Left lung (tissue), 10 donors: Measurements from ENCODE around the gene WDR27. TPM values are rescaled to one million over a fixed set of nuclear protein-coding genes. Genes with fewer than 3 reads are reported as not detected.

ENCODE experiments used
- ATAC-seq: fragments of 200-7000 bp; cut with Tn5 transposase; one replicate; pipeline ENCODE4 v1.9.1; 2020; ENCODE audit warnings: moderate library complexity
- DNase-seq, 4 donors: peaks; one replicate each; pipeline ENCODE4 v3.0.0-alpha.2; 2013 to 2020
- H3K27ac ChIP-seq, 2 donors: fragments of 200-600 bp; sonication (generic) in 1 of 2; one replicate each; pipeline versions ENCODE4 v1.5.0 to v1.8.0; 2020 to 2021
- H3K27me3 ChIP-seq, 2 donors: fragments of 200-600 bp; sonication (generic) in 1 of 2; one replicate each; pipeline versions ENCODE4 v1.5.0 to v1.8.0; 2020 to 2021
- H3K36me3 ChIP-seq, 2 donors: fragments of 200-600 bp; sonication (generic) in 1 of 2; one replicate each; pipeline versions ENCODE4 v1.5.0 to v1.8.0; 2020 to 2021
- H3K4me1 ChIP-seq, 2 donors: fragments of 200-600 bp; one replicate each; pipeline ENCODE4 v1.8.0; 2021
- H3K4me3 ChIP-seq, 2 donors: fragments of 200-600 bp; sonication (generic) in 1 of 2; one replicate each; pipeline versions ENCODE4 v1.5.0 to v1.8.0; 2020 to 2021; ENCODE audit warnings: mild to moderate bottlenecking in 1 of 2
- H3K9me3 ChIP-seq, 2 donors: fragments of 200-600 bp; sonication (generic) in 1 of 2; one replicate each; pipeline versions ENCODE4 v1.5.0 to v1.8.0; 2020 to 2021
- intact Hi-C, 2 donors: fragments of 100-400 bp; cut with DNase I; formaldehyde crosslinking; loops; one replicate each; pipeline versions ENCODE4 v1.11.2 to v1.14.2; 2022
- polyA plus RNA-seq, 6 donors: library from polyadenylated mRNA; unstranded; fragments of 120-200 nt; gene quantifications; one replicate each; pipeline ENCODE4 v1.2.1, GENCODE V29; 2013; ENCODE audit not compliant: insufficient read length in 6 of 6
- total RNA-seq, 2 donors: library from RNA; stranded (reverse); fragmentation: NEBNext Ultra II Directional; extraction: Animal tissue kit (Norgen Biotek cat#: 25700); gene quantifications; one replicate each; pipeline ENCODE4 v1.2.1, GENCODE V29; 2021
- TF ChIP-seq, protein P1 (sequence below), 2 donors: fragments of 200-600 bp; sonication (generic) in 1 of 2; IDR thresholded peaks; one replicate each; pipeline versions ENCODE4 v1.5.0 to v1.8.0; 2021; ENCODE audit warnings: antibody characterized with exemption in 2 of 2
- donor health status: DM: no; HTN: yes; CAD: no.
- donor health status: DM: no; HTN: no; CAD: no.

Gene WDR27
- total and polyA plus RNA-seq, 8 donors: 31.3 to 104 (median 86.3) TPM

DNA sequence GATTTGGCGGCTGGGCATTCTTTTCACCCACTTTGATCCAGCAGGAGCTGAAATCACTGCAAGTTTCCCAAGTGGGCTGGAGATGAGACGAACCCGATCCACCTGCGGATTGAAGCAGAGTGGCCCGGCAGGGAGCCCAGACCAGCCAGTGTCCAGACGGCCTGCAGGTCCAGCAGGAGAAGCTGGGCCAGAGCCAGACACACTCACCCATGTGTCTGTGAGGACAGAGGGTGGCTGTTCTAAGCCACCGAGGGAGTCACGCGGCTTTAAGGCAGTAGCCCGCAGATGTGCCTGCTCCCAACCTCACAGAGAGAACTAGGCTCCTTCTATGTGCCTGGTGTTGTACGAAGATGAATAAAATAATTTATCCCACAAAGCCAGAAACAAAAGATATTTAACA, 200.7 kb downstream of the WDR27 start:
- TF ChIP-seq, protein P1, sequence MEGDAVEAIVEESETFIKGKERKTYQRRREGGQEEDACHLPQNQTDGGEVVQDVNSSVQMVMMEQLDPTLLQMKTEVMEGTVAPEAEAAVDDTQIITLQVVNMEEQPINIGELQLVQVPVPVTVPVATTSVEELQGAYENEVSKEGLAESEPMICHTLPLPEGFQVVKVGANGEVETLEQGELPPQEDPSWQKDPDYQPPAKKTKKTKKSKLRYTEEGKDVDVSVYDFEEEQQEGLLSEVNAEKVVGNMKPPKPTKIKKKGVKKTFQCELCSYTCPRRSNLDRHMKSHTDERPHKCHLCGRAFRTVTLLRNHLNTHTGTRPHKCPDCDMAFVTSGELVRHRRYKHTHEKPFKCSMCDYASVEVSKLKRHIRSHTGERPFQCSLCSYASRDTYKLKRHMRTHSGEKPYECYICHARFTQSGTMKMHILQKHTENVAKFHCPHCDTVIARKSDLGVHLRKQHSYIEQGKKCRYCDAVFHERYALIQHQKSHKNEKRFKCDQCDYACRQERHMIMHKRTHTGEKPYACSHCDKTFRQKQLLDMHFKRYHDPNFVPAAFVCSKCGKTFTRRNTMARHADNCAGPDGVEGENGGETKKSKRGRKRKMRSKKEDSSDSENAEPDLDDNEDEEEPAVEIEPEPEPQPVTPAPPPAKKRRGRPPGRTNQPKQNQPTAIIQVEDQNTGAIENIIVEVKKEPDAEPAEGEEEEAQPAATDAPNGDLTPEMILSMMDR (IDR thresholded peaks at IDR 0.05): no peak
- no peak overlapping the region for H3K4me3 ChIP-seq
- no peaks in the 10 kb centered on the region for H3K36me3 ChIP-seq
- H3K27ac ChIP-seq: no peak overlapping the region
- no peaks in the 10 kb centered on the region for H3K4me1 ChIP-seq
- ATAC-seq (no peak), DNase-seq (no peak)
- intact Hi-C loops: no loop called here
- H3K9me3 ChIP-seq: peaks cover 0 to 3% of the 10 kb centered on the region in 2 donors
- no peaks in the 10 kb centered on the region for H3K27me3 ChIP-seq

DNA sequence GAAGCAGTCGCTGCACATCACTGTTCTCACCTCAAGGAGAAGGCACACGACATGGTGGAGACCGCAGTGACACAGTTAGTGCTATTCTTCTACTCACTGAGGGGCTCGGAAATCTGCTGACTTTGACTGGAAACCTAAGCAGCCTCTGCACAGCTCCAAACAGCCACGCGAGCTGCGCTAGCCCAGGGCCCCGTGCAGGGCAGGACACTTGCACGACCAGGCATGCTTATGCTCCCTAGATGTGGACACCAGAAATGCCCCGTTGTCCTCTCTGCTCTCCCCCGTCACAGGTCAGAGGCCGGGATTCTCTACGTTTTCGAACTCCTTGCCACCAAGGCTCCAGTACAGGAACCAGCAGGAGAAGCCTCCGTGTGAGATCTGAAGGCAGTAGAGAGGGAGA, 201.1 kb downstream of the WDR27 start:
- ATAC-seq: no peak
- Histone ChIP-seq H3K4me1 (no peaks in the 10 kb centered on the region), H3K36me3 (no peaks in the 10 kb centered on the region), H3K27ac (no peak overlapping the region), H3K9me3 (peaks cover 0 to 3% of the 10 kb centered on the region in 2 donors), H3K4me3 (no peak overlapping the region), H3K27me3 (no peaks in the 10 kb centered on the region)
- DNase-seq: no peak
- TF ChIP-seq, protein P1 (IDR thresholded peaks at IDR 0.05): no peak
- intact Hi-C loops: no loop called here

DNA sequence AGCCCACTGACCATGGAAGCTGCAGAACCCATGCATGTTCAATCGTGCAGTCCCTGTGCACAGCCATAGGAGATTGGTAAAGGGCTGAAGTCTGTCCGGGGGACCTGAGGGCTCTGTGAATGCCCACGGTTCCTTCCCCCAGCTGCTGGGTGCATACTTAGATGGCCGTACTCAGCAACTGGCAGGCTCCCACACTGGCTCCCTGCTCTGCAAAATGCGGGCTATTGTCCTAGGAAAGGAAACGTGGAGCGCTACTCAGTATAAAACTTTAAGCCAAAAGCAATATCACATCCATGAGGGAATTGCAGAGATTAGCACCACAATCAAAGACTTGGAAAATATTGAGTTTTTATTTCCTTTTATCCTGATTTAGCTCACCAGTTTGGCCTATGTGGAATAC, 202.0 kb downstream of the WDR27 start:
- intact Hi-C loops: no loop called here
- Histone ChIP-seq H3K4me1 (no peaks in the 10 kb centered on the region), H3K9me3 (peaks cover 0 to 3% of the 10 kb centered on the region in 2 donors), H3K36me3 (no peaks in the 10 kb centered on the region), H3K27me3 (no peaks in the 10 kb centered on the region), H3K27ac (no peak overlapping the region), H3K4me3 (no peak overlapping the region)
- TF ChIP-seq, protein P1 (IDR thresholded peaks at IDR 0.05): no peak
- ATAC-seq (no peak), DNase-seq (no peak)

DNA sequence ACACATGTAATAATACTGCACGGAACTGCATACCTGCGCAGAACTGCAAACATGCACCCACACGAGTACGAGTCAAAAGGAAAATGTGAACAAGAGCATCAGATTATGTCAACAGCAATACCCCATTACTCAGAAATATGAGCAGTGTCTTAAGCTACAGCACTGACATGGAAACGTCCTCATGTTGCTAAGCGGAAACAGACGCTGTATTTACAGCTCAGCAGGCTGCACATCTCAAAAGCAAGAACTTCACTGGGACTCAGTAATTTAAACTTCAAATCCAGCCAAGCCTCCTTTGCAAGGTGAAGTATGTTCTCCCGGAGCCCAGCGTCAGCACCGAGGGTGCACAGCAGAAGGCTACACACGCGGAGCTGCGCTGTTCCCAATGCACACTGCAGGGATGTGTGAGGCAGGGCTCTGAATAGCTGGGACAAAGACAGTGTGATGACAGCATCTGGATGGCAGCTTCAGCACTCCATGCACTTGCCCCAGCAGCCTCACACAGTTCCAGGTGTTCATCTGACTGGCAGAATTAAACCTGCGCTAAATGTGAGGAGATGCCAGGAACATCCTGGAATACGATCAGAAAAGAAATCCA, 202.8 kb downstream of the WDR27 start:
- Histone ChIP-seq H3K27ac (no peak overlapping the region), H3K9me3 (peaks cover 0 to 3% of the 10 kb centered on the region in 2 donors), H3K27me3 (no peaks in the 10 kb centered on the region), H3K36me3 (no peaks in the 10 kb centered on the region), H3K4me1 (no peaks in the 10 kb centered on the region), H3K4me3 (no peak overlapping the region)
- DNase-seq (no peak), ATAC-seq (no peak)
- TF ChIP-seq, protein P1 (IDR thresholded peaks at IDR 0.05): no peak
- intact Hi-C loops: no loop called here

DNA sequence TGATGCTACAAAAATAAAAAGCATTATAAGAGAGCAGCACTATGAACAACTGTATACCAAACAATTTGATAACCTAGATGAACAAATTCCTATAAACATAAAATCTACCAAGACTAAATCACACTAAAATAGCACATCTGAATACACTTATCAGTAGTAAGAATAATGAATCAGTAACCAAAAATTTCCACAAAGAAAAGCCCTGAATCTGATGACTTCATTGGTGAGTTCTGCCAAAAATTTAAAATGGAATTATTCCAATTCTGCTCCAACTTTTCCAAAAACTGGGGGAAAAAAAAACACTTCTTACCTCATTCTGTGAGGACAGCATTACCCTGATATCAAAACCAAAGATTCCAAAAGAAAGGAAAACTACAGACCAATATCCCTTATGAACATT, 206.2 kb downstream of the WDR27 start:
- H3K36me3 ChIP-seq: no peaks in the 10 kb centered on the region
- ATAC-seq: no peak
- H3K9me3 ChIP-seq: peaks cover 0 to 3% of the 10 kb centered on the region in 2 donors
- no peak overlapping the region for H3K27ac ChIP-seq
- no peak for DNase-seq
- H3K4me1 ChIP-seq: no peaks in the 10 kb centered on the region
- no peak overlapping the region for H3K4me3 ChIP-seq
- intact Hi-C loops: no loop called here
- H3K27me3 ChIP-seq: no peaks in the 10 kb centered on the region
- TF ChIP-seq, protein P1 (IDR thresholded peaks at IDR 0.05): no peak
